Parathyroid adenoma (tissue), 2 donors: ENCODE results near the gene CHIC2.

Source experiments
- H2AFZ ChIP-seq: fragments of 300-600 bp; sonication (generic); one replicate; pipeline ENCODE4 v1.7.0; 2017; ENCODE audit warnings: antibody characterized with exemption, mild to moderate bottlenecking
- H3K27ac ChIP-seq: fragments of 300-600 bp; sonication (generic); one replicate; pipeline ENCODE4 v1.7.0; 2017
- H3K27me3 ChIP-seq: fragments of 300-600 bp; sonication (generic); one replicate; pipeline ENCODE4 v1.7.0; 2017; ENCODE audit warnings: low read length; ENCODE audit not compliant: control insufficient read depth, insufficient read depth
- H3K36me3 ChIP-seq: fragments of 300-600 bp; sonication (generic); one replicate; pipeline ENCODE4 v1.7.0; 2017; ENCODE audit warnings: low read length; ENCODE audit not compliant: control insufficient read depth, insufficient read depth
- H3K4me1 ChIP-seq: fragments of 300-600 bp; sonication (generic); one replicate; pipeline ENCODE4 v1.7.0; 2017; ENCODE audit warnings: control low read depth
- H3K4me2 ChIP-seq: fragments of 300-600 bp; sonication (generic); one replicate; pipeline ENCODE4 v1.7.0; 2017; ENCODE audit warnings: low read length
- H3K4me3 ChIP-seq: fragments of 300-600 bp; sonication (generic); one replicate; pipeline ENCODE4 v1.7.0; 2017; ENCODE audit warnings: low read depth, low read length
- H3K79me2 ChIP-seq: fragments of 300-600 bp; sonication (generic); one replicate; pipeline ENCODE4 v1.7.0; 2017; ENCODE audit warnings: control low read depth
- H3K9ac ChIP-seq: fragments of 300-600 bp; sonication (generic); one replicate; pipeline ENCODE4 v1.7.0; 2017; ENCODE audit warnings: mild to moderate bottlenecking
- H3K9me3 ChIP-seq: fragments of 300-600 bp; sonication (generic); one replicate; pipeline ENCODE4 v1.7.0; 2017; ENCODE audit warnings: low read length; ENCODE audit not compliant: control insufficient read depth
- CTCF ChIP-seq: fragments of 300-600 bp; sonication (generic); IDR thresholded peaks from one replicate; pipeline ENCODE4 v1.7.0; 2017; ENCODE audit warnings: antibody characterized with exemption, mild to moderate bottlenecking
- donor health status: primary hyperparathyroidism.

CHIC2 gene

DNA sequence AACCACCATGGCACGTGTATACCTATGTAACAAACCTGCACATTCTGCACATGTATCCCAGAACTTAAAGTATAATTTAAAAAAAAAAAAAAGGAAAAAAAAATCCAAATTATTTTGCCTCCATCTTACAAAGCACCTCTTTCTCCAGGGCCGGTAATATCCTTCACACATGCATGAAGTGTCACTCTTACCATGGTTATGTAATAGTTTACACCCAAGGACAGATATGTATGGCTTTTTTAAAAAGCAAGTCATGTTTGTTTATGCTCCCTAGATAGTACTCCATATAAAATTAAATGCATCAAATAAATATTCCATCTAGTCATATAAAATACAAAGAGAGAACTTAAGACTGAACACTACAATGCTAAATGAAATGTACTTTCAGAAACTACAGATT, 22.5 kb downstream of the CHIC2 start:
- TF ChIP-seq CTCF: no peak
- H3K9ac ChIP-seq: no peak overlapping the region
- no peaks in the 10 kb centered on the region for H3K27me3 ChIP-seq
- no peaks in the 10 kb centered on the region for H3K36me3 ChIP-seq
- no peaks in the 10 kb centered on the region for H3K4me1 ChIP-seq
- H3K4me3 ChIP-seq: no peak overlapping the region
- no peak overlapping the region for H2AFZ ChIP-seq
- H3K4me2 ChIP-seq: no peak overlapping the region
- no peaks in the 10 kb centered on the region for H3K9me3 ChIP-seq
- H3K79me2 ChIP-seq: no peaks in the 10 kb centered on the region
- H3K27ac ChIP-seq: no peak overlapping the region

GRCh38 chr4:54041100-54041499, 23.3 kb downstream of the CHIC2 start:
- Histone ChIP-seq H3K79me2 (peaks cover 2% of the 10 kb centered on the region), H3K4me2 (no peak overlapping the region), H2AFZ (no peak overlapping the region), H3K4me1 (no peaks in the 10 kb centered on the region), H3K9ac (no peak overlapping the region), H3K9me3 (no peaks in the 10 kb centered on the region), H3K4me3 (no peak overlapping the region), H3K27ac (no peak overlapping the region), H3K27me3 (no peaks in the 10 kb centered on the region), H3K36me3 (no peaks in the 10 kb centered on the region)
- TF ChIP-seq CTCF: no peak

DNA sequence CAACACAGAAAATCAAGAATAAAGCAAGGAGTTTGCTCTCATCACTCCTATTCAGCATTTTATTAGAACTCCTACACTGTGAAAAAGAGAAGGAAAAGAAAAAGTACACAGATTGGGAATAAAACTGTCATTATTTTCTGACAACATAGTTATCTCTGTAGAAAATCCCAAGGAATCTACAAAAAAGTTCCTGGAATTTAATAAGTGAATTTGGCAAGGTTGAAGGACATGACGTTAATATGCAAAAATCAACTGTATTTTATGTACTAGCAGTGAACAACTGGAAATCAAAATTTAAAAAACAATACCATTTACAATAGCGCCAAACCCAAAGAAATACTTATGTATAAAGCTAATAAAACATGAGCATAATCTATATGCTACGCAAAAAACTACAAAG, 26.3 kb downstream of the CHIC2 start:
- Histone ChIP-seq H3K27ac (no peak overlapping the region), H3K4me1 (no peaks in the 10 kb centered on the region), H3K79me2 (peaks cover 9% of the 10 kb centered on the region), H3K4me3 (no peak overlapping the region), H3K27me3 (no peaks in the 10 kb centered on the region), H3K9me3 (no peaks in the 10 kb centered on the region), H3K36me3 (no peaks in the 10 kb centered on the region), H3K9ac (no peak overlapping the region), H3K4me2 (no peak overlapping the region), H2AFZ (no peak overlapping the region)
- TF ChIP-seq CTCF: no peak

DNA sequence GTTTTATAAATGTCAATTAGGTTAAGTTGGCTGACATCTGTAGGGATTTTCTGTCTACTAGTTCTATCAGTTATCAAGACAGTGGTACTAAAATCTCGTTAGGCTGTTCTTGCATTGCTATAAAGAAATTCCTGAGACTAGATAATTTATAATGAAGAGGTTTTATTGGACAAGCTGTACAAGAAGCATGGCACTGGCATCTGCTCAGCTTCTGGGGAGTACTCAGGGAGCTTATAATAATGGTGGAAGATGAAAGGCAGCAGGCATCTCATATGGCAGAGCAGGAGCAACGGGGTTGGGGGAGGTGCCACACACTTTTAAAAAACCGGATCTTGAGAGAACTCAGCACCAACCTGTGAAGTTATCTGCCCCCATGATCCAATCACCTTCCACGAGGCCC, 28.2 kb downstream of the CHIC2 start:
- no peak overlapping the region for H3K9ac ChIP-seq
- H3K27ac ChIP-seq: no peak overlapping the region
- H3K79me2 ChIP-seq: peaks cover 13% of the 10 kb centered on the region
- TF ChIP-seq CTCF: no peak
- H3K4me3 ChIP-seq: no peak overlapping the region
- no peaks in the 10 kb centered on the region for H3K4me1 ChIP-seq
- H2AFZ ChIP-seq: no peak overlapping the region
- H3K36me3 ChIP-seq: no peaks in the 10 kb centered on the region
- H3K4me2 ChIP-seq: no peak overlapping the region
- H3K27me3 ChIP-seq: no peaks in the 10 kb centered on the region
- H3K9me3 ChIP-seq: no peaks in the 10 kb centered on the region

GRCh38 chr4:54032558-54033135, 31.8 kb downstream of the CHIC2 start:
- Histone ChIP-seq H3K79me2 (peaks cover 13% of the 10 kb centered on the region), H2AFZ (no peak overlapping the region), H3K4me2 (peak overlapping the region; percentile 14), H3K9ac (no peak overlapping the region), H3K27ac (no peak overlapping the region), H3K4me3 (no peak overlapping the region), H3K9me3 (no peaks in the 10 kb centered on the region), H3K27me3 (no peaks in the 10 kb centered on the region), H3K4me1 (no peaks in the 10 kb centered on the region), H3K36me3 (no peaks in the 10 kb centered on the region)
- TF ChIP-seq CTCF: no peak
